Ishikawa (cell line): ENCODE data around the gene GABRG3.

Source experiments
- CREB1 ChIP-seq: IDR thresholded peaks from 2 replicates; pipeline ENCODE4 v1.6.1; 2012; ENCODE audit warnings: low read depth
- FOXM1 ChIP-seq: IDR thresholded peaks from 2 replicates; pipeline ENCODE4 v1.6.1; 2012; ENCODE audit warnings: low read depth, borderline replicate concordance
- TAF1 ChIP-seq: IDR thresholded peaks from 2 replicates; pipeline ENCODE4 v1.6.1; 2012; ENCODE audit warnings: low read depth, mild to moderate bottlenecking
- USF1 ChIP-seq: IDR thresholded peaks from 2 replicates; pipeline ENCODE4 v1.6.1; 2012

GRCh38 chr15:27527490-27528067 is 556.6 kb downstream of the GABRG3 start:
- TF ChIP-seq CREB1 = no peak
- TF ChIP-seq TAF1 = no peak
- TF ChIP-seq FOXM1 = no peak
- TF ChIP-seq USF1 = no peak
